Activated naive CD8-positive, alpha-beta T cell treated with anti-CD3 and anti-CD28 coated beads, Interleukin-2, amount 50 U/mL, for 24 hours (primary cell): Measurements from ENCODE around the gene ZDHHC8.

Experiments used
- ATAC-seq: fragments of 150-1000 bp; cut with Tn5 transposase; one replicate; pipeline ENCODE4 v1.10.0; 2021
- DNase-seq: peaks from one replicate; pipeline ENCODE4 v3.0.0; 2021
- H3K27ac Mint-ChIP-seq: one replicate; pipeline ENCODE4 v1.8.0; 2021; ENCODE audit warnings: mild to moderate bottlenecking, mixed read lengths
- H3K27me3 Mint-ChIP-seq: one replicate; pipeline ENCODE4 v1.8.0; 2021; ENCODE audit warnings: mixed read lengths
- H3K36me3 Mint-ChIP-seq: one replicate; pipeline ENCODE4 v1.8.0; 2021; ENCODE audit warnings: low read depth, mixed read lengths
- H3K4me1 Mint-ChIP-seq: one replicate; pipeline ENCODE4 v1.8.0; 2021; ENCODE audit warnings: mixed read lengths
- H3K4me3 Mint-ChIP-seq: one replicate; pipeline ENCODE4 v1.8.0; 2021; ENCODE audit warnings: mild to moderate bottlenecking, moderate library complexity, mixed read lengths
- H3K9me3 Mint-ChIP-seq: one replicate; pipeline ENCODE4 v1.8.0; 2021; ENCODE audit warnings: mixed read lengths

ZDHHC8 gene, protein sequence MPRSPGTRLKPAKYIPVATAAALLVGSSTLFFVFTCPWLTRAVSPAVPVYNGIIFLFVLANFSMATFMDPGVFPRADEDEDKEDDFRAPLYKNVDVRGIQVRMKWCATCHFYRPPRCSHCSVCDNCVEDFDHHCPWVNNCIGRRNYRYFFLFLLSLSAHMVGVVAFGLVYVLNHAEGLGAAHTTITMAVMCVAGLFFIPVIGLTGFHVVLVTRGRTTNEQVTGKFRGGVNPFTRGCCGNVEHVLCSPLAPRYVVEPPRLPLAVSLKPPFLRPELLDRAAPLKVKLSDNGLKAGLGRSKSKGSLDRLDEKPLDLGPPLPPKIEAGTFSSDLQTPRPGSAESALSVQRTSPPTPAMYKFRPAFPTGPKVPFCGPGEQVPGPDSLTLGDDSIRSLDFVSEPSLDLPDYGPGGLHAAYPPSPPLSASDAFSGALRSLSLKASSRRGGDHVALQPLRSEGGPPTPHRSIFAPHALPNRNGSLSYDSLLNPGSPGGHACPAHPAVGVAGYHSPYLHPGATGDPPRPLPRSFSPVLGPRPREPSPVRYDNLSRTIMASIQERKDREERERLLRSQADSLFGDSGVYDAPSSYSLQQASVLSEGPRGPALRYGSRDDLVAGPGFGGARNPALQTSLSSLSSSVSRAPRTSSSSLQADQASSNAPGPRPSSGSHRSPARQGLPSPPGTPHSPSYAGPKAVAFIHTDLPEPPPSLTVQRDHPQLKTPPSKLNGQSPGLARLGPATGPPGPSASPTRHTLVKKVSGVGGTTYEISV

DNA sequence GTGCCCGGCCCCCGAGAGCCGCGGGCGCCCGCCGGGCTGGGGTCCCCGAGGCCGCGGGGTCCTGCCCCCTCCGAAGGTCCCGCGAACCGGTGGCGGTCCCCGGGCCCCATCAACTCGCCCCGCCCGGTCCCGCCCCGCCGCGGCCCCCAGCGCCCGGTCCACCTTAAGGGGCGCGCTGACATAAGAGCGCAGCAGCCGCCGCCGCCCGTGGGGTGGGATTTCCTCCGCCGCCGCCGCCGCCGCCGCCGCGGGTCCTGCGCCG, at the start of gene ZDHHC8:
ZDHHC8 (plus strand) TSS at position 208 of the 262 bp plus-strand sequence. CDS start 144 bp downstream, outside the sequence.
- H3K36me3 Mint-ChIP-seq = peaks cover 12% of the 10 kb centered on the region
- peaks cover 44% of the 10 kb centered on the region for H3K4me1 Mint-ChIP-seq
- no peaks in the 10 kb centered on the region for H3K9me3 Mint-ChIP-seq
- no peaks in the 10 kb centered on the region for H3K27me3 Mint-ChIP-seq
- peak; percentile 47 for ATAC-seq
- DNase-seq = peak; percentile 53
- H3K27ac Mint-ChIP-seq = no peak within 1 kb of the TSS
- H3K4me3 Mint-ChIP-seq = peak within 1 kb of the TSS; percentile 74

DNA sequence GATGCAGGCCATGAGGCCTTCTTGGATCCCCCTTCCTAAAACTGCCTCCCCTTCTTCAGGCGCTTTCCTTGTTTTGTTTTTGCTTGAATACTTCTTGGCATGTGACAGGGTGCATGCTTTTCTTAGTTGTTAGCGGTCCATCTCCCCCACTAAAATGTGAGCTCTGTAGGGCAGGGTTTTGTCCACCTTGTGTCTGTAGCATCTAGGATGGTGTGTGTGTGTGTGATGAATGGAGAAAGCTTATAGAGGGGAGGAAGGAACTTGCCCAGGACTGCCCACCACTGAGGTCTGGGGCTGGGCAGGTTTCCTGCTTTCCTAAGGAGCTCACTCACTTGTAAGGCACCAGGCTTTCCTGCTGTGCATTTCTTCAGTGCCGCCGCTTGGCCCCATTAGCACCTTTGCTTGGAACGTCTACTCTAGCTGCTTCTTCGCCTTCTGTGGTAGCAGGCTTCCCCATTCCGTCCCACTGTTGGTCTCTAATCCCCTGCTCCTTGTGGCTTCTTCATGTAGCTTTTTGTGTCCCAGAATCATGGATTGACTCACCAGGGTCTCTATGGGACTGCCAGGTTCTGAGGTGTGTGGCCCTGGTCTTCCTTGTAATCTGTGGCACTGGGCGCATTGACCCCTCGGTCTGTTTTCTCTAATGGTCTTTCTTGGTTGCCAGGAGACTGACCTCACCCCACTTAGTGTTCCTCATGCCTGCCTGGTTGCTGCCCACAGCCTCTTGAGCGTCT, 48.3 kb upstream of the ZDHHC8 start:
- Mint-ChIP-seq H3K27me3 (no peaks in the 10 kb centered on the region), H3K36me3 (peaks cover 32% of the 10 kb centered on the region), H3K27ac (peak overlapping the region; percentile 19), H3K9me3 (no peaks in the 10 kb centered on the region), H3K4me1 (peaks cover 57% of the 10 kb centered on the region), H3K4me3 (no peak overlapping the region)
- ATAC-seq = no peak
- no peak for DNase-seq

DNA sequence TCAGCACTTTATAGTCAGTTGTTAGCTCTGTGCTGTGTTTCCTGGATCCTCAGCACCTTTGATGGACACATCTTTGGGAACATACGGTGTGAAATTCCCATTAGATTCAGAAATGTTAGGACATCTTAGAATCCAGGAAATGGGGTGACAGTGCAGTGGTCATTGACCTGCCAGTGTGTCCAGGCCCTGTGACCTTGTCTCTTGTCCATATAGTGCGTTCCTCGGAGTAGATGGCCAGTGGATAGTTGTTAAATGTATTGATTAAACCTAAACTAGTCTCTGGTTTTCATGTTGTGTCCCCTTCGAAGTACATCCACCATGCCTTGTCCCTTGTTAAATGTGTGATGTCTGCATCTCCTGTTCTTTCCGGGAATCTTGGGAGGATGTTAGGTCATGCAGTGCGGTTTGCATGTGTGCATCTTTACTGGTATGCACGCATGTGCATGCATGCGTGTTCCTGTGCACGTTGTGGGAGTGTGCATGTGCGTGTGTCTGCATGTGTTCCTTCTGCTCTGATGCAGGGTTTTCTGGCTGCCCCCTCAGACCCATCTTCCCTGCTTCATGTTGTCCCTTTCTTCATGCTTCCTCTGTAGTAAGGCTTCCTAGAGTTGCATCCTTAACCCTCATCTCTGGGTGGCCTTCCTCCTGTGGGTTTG, 47.6 kb upstream of the ZDHHC8 start:
- Mint-ChIP-seq H3K4me1 (peaks cover 57% of the 10 kb centered on the region), H3K9me3 (no peaks in the 10 kb centered on the region), H3K36me3 (peaks cover 38% of the 10 kb centered on the region), H3K27ac (no peak overlapping the region), H3K4me3 (no peak overlapping the region), H3K27me3 (no peaks in the 10 kb centered on the region)
- ATAC-seq = no peak
- no peak for DNase-seq

DNA sequence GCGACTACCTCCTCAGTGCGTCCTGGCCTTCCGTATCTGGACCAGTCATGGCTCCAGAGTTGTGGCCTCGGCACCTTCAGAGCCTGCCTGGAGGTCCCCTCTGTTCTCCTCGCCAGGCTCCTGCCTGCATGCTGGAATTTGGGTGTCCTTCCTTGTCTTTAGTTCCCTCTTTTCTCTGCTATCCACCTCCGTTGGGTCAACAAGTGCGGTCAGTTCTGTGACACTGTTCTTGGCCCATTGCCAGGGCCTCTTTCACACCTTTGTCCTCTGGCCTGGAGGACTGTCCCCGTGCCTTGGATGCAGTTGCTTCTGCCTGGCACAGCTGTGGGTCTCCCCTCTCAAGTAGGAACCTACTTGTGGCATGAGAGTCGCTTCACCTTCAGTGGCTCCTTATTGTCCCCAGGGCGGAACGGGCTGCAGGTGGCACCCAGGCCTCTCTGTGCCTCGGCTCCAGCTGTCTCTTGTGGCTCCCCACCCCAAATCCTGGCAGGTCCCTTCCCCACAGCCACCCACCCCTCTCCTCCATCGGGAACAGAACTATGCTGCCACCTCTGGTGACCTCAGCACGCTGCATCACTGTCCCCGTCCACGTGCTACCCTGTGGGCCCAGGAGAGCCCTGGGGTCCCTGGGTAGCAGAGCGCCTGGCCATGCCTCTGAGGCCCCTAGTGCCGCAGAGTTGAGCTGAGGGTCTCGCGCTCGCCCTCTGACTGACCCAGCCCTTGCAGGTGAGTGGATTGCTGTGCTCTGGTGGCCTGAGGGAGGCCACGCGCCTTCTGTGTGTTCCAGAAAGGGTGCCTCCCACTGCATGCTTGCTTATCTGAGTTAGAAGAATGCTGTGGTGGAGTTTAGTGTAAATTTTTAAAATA, 46.8 kb upstream of the ZDHHC8 start:
- H3K36me3 Mint-ChIP-seq = peaks cover 44% of the 10 kb centered on the region
- no peak for ATAC-seq
- no peak overlapping the region for H3K4me3 Mint-ChIP-seq
- H3K4me1 Mint-ChIP-seq = peaks cover 53% of the 10 kb centered on the region
- peak overlapping the region; percentile 54 for H3K27ac Mint-ChIP-seq
- DNase-seq = peak; percentile 51
- H3K27me3 Mint-ChIP-seq = no peaks in the 10 kb centered on the region
- H3K9me3 Mint-ChIP-seq = no peaks in the 10 kb centered on the region

DNA sequence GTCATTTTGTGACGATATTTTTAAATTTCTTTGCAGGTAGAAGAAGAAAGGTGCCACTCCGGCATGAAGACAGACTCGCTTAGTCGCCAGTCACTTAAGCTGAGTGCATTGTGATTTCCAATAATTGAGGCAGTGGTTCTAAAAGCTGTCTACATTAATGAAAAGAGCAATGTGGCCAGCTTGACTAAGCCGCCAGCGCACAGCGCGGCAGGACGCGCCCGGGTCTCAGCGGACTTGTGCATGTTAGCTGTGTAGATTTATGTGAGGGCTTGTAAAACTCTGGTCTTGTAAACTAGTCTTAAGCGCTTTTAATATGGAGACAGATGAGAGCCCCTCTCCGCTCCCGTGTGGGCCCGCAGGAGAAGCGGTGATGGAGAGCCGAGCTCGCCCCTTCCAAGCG, 46.0 kb upstream of the ZDHHC8 start:
- Mint-ChIP-seq H3K9me3 (no peaks in the 10 kb centered on the region), H3K27ac (no peak overlapping the region), H3K4me3 (no peak overlapping the region), H3K4me1 (peaks cover 55% of the 10 kb centered on the region), H3K27me3 (no peaks in the 10 kb centered on the region), H3K36me3 (peaks cover 53% of the 10 kb centered on the region)
- DNase-seq (no peak), ATAC-seq (no peak)

DNA sequence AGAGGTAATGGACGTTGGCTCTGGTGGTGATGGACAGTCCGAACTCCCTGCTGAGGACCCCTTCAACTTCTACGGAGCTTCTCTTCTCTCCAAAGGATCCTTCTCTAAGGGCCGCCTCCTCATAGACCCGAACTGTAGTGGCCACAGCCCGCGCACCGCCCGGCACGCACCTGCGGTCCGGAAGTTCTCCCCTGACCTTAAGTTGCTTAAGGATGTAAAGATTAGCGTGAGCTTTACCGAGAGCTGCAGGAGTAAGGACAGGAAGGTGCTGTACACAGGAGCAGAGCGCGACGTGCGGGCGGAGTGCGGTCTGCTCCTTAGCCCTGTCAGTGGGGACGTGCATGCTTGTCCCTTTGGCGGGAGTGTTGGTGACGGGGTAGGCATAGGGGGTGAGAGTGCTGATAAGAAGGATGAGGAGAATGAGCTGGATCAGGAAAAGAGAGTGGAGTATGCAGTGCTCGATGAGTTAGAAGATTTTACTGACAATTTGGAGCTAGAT, 45.5 kb upstream of the ZDHHC8 start:
- DNase-seq (no peak), ATAC-seq (no peak)
- Mint-ChIP-seq H3K4me1 (peaks cover 55% of the 10 kb centered on the region), H3K36me3 (peaks cover 56% of the 10 kb centered on the region), H3K27ac (no peak overlapping the region), H3K27me3 (no peaks in the 10 kb centered on the region), H3K9me3 (no peaks in the 10 kb centered on the region), H3K4me3 (no peak overlapping the region)

DNA sequence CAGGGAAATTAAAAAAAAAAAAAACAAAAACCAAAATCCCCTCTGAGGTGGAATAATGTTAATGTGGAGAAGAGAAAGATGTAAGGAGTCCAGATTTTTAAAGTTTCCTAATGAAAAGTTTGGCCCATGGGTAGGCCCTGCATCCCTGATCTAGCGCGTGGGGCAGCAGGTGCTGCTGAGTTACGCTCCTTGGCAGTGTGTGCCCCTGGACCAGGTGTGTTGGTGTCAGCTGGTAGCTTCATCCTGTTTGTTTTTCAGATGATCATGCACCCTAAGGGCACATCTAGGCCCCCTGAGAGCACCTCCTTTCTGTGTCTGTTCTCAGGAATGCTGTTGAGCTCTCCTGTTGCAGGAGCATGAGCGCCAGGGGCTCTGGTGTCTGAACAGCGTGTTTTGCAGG, 44.8 kb upstream of the ZDHHC8 start:
- peaks cover 59% of the 10 kb centered on the region for H3K36me3 Mint-ChIP-seq
- H3K27me3 Mint-ChIP-seq = no peaks in the 10 kb centered on the region
- H3K27ac Mint-ChIP-seq = no peak overlapping the region
- H3K4me3 Mint-ChIP-seq = no peak overlapping the region
- ATAC-seq (no peak), DNase-seq (no peak)
- H3K9me3 Mint-ChIP-seq = no peaks in the 10 kb centered on the region
- H3K4me1 Mint-ChIP-seq = peaks cover 55% of the 10 kb centered on the region

DNA sequence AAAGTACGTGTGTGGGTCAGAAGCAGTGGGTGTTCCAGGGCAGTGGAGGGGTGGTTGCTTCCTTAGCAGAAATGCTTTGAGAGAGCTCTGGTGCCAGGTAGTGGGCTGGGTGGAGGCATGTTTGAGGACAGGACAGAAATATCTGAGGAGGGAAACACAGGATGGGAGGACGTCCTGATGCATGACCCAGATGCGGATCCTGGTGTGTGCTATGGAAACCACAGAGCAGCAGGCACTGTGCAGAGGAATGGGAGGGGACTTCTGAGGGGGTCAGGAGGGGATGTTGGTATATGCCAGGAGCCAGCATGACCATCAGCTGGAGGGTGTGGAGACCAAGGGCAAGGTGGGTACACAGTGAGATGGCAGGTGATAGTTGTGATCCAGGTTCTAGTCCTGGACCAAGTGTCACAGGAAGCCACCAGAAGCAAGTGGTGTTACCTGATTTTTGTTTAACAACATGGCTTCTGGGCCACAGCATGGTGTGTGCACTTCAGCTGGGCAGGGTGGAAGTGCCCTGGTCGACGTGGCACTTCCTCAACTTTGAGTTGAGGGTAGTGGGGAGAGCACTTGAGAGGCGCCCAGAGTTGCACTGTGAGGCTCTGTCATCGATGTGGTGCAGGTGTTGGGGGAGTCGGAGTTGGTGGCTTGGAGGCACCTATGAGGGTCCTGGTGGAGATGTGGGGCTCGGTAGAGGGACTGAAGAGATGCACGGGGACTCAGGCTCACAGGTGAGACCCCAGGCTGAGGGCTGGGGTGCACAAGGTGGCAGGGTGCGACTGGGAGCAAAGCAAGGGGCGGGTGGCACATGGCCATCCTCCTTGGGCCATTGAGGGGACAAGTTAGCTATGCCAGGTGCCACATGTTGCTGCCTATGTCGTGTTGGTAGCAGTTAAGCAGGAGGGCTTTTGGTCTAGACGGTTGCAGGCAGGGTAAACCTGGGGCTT, 44.0 kb upstream of the ZDHHC8 start:
- H3K4me3 Mint-ChIP-seq = no peak overlapping the region
- H3K4me1 Mint-ChIP-seq = peaks cover 58% of the 10 kb centered on the region
- H3K36me3 Mint-ChIP-seq = peaks cover 62% of the 10 kb centered on the region
- DNase-seq (no peak), ATAC-seq (no peak)
- H3K9me3 Mint-ChIP-seq = no peaks in the 10 kb centered on the region
- no peak overlapping the region for H3K27ac Mint-ChIP-seq
- H3K27me3 Mint-ChIP-seq = no peaks in the 10 kb centered on the region

DNA sequence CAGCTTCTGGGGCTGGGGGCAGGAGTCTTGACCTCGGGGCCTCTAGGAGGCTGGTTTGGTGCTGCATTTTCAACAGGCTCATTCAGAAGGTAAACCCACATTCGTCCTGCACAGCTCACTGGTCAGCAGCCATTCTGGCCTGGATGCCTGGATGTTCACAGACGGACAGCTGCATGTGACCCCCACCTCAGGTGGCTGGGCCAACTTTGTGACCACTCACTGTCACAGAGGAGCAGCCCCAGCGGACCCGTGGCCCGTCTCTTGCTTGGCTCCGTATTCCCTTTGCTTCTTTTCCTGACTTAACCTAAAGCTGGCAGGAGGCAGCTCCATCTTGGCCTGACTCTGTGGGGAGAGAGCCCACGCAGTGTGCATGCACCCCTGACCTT, 43.3 kb upstream of the ZDHHC8 start:
- Mint-ChIP-seq H3K4me1 (peaks cover 57% of the 10 kb centered on the region), H3K9me3 (no peaks in the 10 kb centered on the region), H3K27ac (no peak overlapping the region), H3K4me3 (no peak overlapping the region), H3K36me3 (peaks cover 63% of the 10 kb centered on the region), H3K27me3 (no peaks in the 10 kb centered on the region)
- DNase-seq (no peak), ATAC-seq (no peak)

DNA sequence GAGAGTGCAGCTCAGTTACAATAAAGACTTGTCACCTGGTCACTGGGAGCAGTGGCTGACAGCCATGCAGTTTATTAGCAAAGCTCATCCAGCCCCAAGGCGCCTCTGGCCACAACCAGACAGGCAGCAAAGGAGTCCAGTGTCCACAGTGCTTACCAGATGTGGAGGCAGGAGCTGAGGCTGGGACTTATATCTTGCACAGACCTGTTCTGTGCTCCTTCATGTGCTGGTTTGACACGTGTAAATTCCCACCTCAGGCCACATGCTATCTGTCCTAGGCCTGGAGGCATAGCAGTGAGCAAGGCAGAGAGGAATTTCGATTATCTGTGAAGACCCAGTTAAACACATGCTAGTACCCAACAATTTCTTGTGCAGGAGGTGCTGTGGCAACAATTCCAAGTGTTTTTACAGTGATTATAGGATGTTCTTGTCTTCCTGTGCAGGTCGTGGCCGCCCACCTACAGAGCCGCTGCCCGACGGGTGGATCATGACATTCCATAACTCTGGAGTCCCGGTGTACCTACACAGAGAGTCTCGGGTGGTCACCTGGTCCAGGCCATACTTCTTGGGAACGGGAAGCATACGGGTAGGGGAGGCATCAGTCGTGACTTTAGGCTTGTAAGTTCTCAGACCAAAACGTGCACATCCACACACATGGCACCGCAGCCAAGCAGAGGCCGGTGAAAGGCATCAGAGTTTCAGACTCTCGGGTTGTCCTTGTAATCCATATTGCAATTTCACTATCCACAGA, 42.2 kb upstream of the ZDHHC8 start:
- no peaks in the 10 kb centered on the region for H3K27me3 Mint-ChIP-seq
- no peak overlapping the region for H3K27ac Mint-ChIP-seq
- no peaks in the 10 kb centered on the region for H3K9me3 Mint-ChIP-seq
- H3K4me3 Mint-ChIP-seq = no peak overlapping the region
- H3K4me1 Mint-ChIP-seq = peaks cover 51% of the 10 kb centered on the region
- no peak for DNase-seq
- ATAC-seq = no peak
- peaks cover 73% of the 10 kb centered on the region for H3K36me3 Mint-ChIP-seq

DNA sequence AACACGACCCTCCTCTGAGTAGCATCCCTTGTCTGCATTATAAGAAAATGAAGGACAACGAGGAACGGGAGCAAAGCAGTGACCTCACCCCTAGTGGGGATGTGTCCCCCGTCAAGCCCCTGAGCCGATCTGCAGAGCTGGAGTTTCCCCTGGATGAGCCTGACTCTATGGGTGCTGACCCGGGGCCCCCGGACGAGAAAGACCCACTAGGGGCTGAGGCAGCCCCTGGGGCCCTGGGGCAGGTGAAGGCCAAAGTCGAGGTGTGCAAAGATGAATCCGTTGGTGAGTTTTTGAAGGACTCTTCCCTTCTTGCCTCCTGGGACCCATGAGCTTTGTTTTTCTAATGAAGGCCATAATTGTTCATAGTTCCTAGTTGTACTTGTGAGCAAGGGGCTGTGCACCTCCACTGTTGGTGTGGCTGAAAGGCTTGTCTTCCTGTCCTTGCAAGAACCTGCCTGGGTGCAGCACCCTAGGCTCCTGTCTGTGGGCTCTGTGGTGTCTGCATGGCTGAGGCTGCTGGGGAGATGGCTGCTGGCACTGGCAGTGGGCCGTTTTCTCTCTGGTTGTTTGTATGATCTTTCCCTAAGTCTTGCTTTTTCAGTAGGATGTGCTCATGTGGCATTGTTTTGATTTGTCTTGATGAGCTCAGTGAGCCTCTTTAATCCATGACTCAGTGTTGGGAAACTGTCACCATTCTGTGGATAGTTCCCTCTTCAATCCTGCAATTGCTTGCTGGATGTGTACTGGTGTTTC, 41.5 kb upstream of the ZDHHC8 start:
- DNase-seq (no peak), ATAC-seq (no peak)
- H3K27me3 Mint-ChIP-seq = no peaks in the 10 kb centered on the region
- H3K4me1 Mint-ChIP-seq = peaks cover 51% of the 10 kb centered on the region
- peaks cover 79% of the 10 kb centered on the region for H3K36me3 Mint-ChIP-seq
- no peaks in the 10 kb centered on the region for H3K9me3 Mint-ChIP-seq
- H3K4me3 Mint-ChIP-seq = no peak overlapping the region
- no peak overlapping the region for H3K27ac Mint-ChIP-seq

DNA sequence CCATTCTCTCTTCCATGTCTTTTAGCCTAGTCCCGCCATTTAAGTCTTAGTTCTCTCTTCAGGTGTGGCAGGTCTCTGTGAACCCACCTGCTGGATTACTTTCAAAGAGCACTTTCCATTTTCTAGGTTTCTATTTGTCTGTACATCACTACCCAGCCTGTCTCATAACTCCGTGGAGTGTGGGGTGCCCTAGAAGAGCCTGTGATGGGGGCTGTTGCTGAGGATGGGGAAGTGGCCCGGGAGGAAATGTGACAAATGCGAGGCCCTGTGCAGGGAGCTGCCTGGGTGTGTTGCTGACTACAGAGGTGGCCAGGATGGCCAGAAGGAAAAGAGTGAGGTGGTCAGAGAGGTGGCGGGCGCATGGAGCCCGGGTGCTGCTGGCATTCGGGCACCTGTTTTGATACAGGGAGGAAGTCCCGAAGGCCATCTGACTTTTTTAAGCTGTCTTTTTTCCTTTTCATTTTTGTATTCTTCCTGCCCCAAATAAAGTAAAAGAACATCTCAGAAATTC, 40.8 kb upstream of the ZDHHC8 start:
- H3K27me3 Mint-ChIP-seq = no peaks in the 10 kb centered on the region
- H3K4me3 Mint-ChIP-seq = no peak overlapping the region
- H3K36me3 Mint-ChIP-seq = peaks cover 79% of the 10 kb centered on the region
- H3K9me3 Mint-ChIP-seq = no peaks in the 10 kb centered on the region
- ATAC-seq = no peak
- peaks cover 53% of the 10 kb centered on the region for H3K4me1 Mint-ChIP-seq
- DNase-seq = no peak
- no peak overlapping the region for H3K27ac Mint-ChIP-seq
